WTC11 (cell line): ENCODE measurements around the gene HMGXB3. TPM values are rescaled to one million over a fixed set of nuclear protein-coding genes. Genes with fewer than 3 reads are reported as not detected.

ENCODE experiments used
- ATAC-seq: fragments of 200-7000 bp; cut with Tn5 transposase; 2 replicates; pipeline ENCODE4 v1.10.0; 2021; ENCODE audit warnings: mild to moderate bottlenecking, moderate library complexity
- CTCF ChIA-PET: fragments of 300-600 bp; sonication (Branson Sonifier 250); formaldehyde crosslinking; loops from one replicate; lab custom pipeline; 2021; ENCODE audit warnings: antibody characterized with exemption; lab: Charles Lee
- POLR2A ChIA-PET: fragments of 350-600 bp; sonication (Branson Sonifier 250); formaldehyde crosslinking; loops from one replicate; lab custom pipeline; 2021; ENCODE audit warnings: antibody characterized with exemption; lab: Charles Lee
- DNase-seq: peaks from one replicate; pipeline ENCODE4 v3.0.0; 2021; ENCODE audit warnings: low spot score
- H3K27ac Mint-ChIP-seq: 2 replicates; pipeline ENCODE4 v1.8.0; 2021; ENCODE audit warnings: mixed read lengths
- H3K27me3 Mint-ChIP-seq: 2 replicates; pipeline ENCODE4 v1.8.0; 2021; ENCODE audit warnings: low read depth, mild to moderate bottlenecking, moderate library complexity, mixed read lengths
- H3K36me3 Mint-ChIP-seq: 2 replicates; pipeline ENCODE4 v1.8.0; 2021; ENCODE audit warnings: mixed read lengths
- H3K4me1 Mint-ChIP-seq: 2 replicates; pipeline ENCODE4 v1.8.0; 2022; ENCODE audit warnings: mixed read lengths
- H3K4me3 Mint-ChIP-seq: 2 replicates; pipeline ENCODE4 v1.8.0; 2021; ENCODE audit warnings: mild to moderate bottlenecking, moderate library complexity, mixed read lengths
- H3K9me3 Mint-ChIP-seq: 2 replicates; pipeline ENCODE4 v1.8.0; 2021; ENCODE audit warnings: mixed read lengths
- CREM ChIP-seq: sonication (generic); formaldehyde crosslinking; IDR thresholded peaks from 2 replicates; pipeline ENCODE4 v1.8.1; 2022; ENCODE audit warnings: mild to moderate bottlenecking, missing genetic modification reagents, moderate library complexity
- ETV6 ChIP-seq: sonication (generic); formaldehyde crosslinking; IDR thresholded peaks from 2 replicates; pipeline ENCODE4 v1.8.1; 2022; ENCODE audit warnings: mild to moderate bottlenecking, missing genetic modification reagents
- GABPB1 ChIP-seq: sonication (generic); formaldehyde crosslinking; IDR thresholded peaks from 2 replicates; pipeline ENCODE4 v1.8.1; 2023; ENCODE audit warnings: mild to moderate bottlenecking, missing genetic modification reagents
- IRF2 ChIP-seq: sonication (generic); formaldehyde crosslinking; IDR thresholded peaks from 2 replicates; pipeline ENCODE4 v1.8.0; 2022; ENCODE audit warnings: low read depth, missing genetic modification reagents, borderline replicate concordance
- JAZF1 ChIP-seq: fragments of 250-450 bp; sonication (Bioruptor Pico); IDR thresholded peaks from 2 replicates; pipeline ENCODE4 v1.9.0; 2021; ENCODE audit warnings: moderate library complexity, mild to moderate bottlenecking, inconsistent platforms
- MAX ChIP-seq: sonication (generic); formaldehyde crosslinking; IDR thresholded peaks from 2 replicates; pipeline ENCODE4 v1.8.0; 2022; ENCODE audit warnings: mild to moderate bottlenecking, missing genetic modification reagents
- NR1H2 ChIP-seq: sonication (generic); formaldehyde crosslinking; IDR thresholded peaks from 2 replicates; pipeline ENCODE4 v1.9.0; 2021; ENCODE audit warnings: mild to moderate bottlenecking, moderate library complexity, missing genetic modification reagents
- SMAD4 ChIP-seq: sonication (generic); formaldehyde crosslinking; IDR thresholded peaks from 2 replicates; pipeline ENCODE4 v1.8.0; 2022; ENCODE audit warnings: mild to moderate bottlenecking, missing genetic modification reagents
- TEAD1 ChIP-seq: sonication (generic); formaldehyde crosslinking; IDR thresholded peaks from 2 replicates; pipeline ENCODE4 v1.8.0; 2022; ENCODE audit warnings: mild to moderate bottlenecking, missing genetic modification reagents
- TEAD4 ChIP-seq: sonication (generic); formaldehyde crosslinking; IDR thresholded peaks from 2 replicates; pipeline ENCODE4 v1.8.0; 2022; ENCODE audit warnings: mild to moderate bottlenecking, missing genetic modification reagents
- ZBTB21 ChIP-seq: sonication (generic); formaldehyde crosslinking; IDR thresholded peaks from 2 replicates; pipeline ENCODE4 v1.8.1; 2023; ENCODE audit warnings: mild to moderate bottlenecking, missing genetic modification reagents, borderline replicate concordance
- ZNF138 ChIP-seq: sonication (generic); formaldehyde crosslinking; conservative IDR thresholded peaks from 2 replicates; pipeline ENCODE4 v1.8.1; 2022; ENCODE audit warnings: mild to moderate bottlenecking, moderate library complexity, missing genetic modification reagents
- ZNF219 ChIP-seq: sonication (generic); formaldehyde crosslinking; IDR thresholded peaks from 2 replicates; pipeline ENCODE4 v1.8.0; 2023; ENCODE audit warnings: missing genetic modification reagents, mild to moderate bottlenecking, borderline replicate concordance
- ZNF232 ChIP-seq: sonication (generic); formaldehyde crosslinking; IDR thresholded peaks from 2 replicates; pipeline ENCODE4 v1.8.0; 2022; ENCODE audit warnings: mild to moderate bottlenecking, missing genetic modification reagents
- ZNF425 ChIP-seq: fragments of 250-450 bp; sonication (Bioruptor Pico); conservative IDR thresholded peaks from 2 replicates; pipeline ENCODE4 v1.9.0; 2021; ENCODE audit warnings: mild to moderate bottlenecking
- total RNA-seq: library from RNA; stranded (reverse); gene quantifications from 3 replicates; pipeline ENCODE4 v1.2.3, GENCODE V29; 2021
- TF ChIP-seq, protein P1 (sequence below): sonication (generic); formaldehyde crosslinking; IDR thresholded peaks from 2 replicates; pipeline ENCODE4 v1.8.1; 2022; ENCODE audit warnings: low read depth, mild to moderate bottlenecking, moderate library complexity, missing genetic modification reagents, borderline replicate concordance
- TF ChIP-seq, protein P2 (sequence below): sonication (generic); formaldehyde crosslinking; IDR thresholded peaks from 2 replicates; pipeline ENCODE4 v1.8.0; 2023; ENCODE audit warnings: mild to moderate bottlenecking, missing genetic modification reagents
- TF ChIP-seq, protein P3 (sequence below): sonication (generic); formaldehyde crosslinking; IDR thresholded peaks from 2 replicates; pipeline ENCODE4 v1.8.0; 2022; ENCODE audit warnings: mild to moderate bottlenecking, missing genetic modification reagents
- TF ChIP-seq, protein P4 (sequence below): sonication (generic); formaldehyde crosslinking; IDR thresholded peaks from 2 replicates; pipeline ENCODE4 v1.8.1; 2023; ENCODE audit warnings: mild to moderate bottlenecking, missing genetic modification reagents, moderate library complexity
- TF ChIP-seq, protein P5 (sequence below): fragments of 250-450 bp; sonication (Bioruptor Pico); IDR thresholded peaks from 2 replicates; pipeline ENCODE4 v1.9.0; 2021; ENCODE audit warnings: mild to moderate bottlenecking
- TF ChIP-seq, protein P6 (sequence below): sonication (generic); formaldehyde crosslinking; conservative IDR thresholded peaks from 2 replicates; pipeline ENCODE4 v1.8.1; 2023; ENCODE audit warnings: mild to moderate bottlenecking, low read depth, missing genetic modification reagents, moderate library complexity

HMGXB3 gene
- total RNA-seq, 1 experiment from 2014 or later, result 31.6 TPM

DNA sequence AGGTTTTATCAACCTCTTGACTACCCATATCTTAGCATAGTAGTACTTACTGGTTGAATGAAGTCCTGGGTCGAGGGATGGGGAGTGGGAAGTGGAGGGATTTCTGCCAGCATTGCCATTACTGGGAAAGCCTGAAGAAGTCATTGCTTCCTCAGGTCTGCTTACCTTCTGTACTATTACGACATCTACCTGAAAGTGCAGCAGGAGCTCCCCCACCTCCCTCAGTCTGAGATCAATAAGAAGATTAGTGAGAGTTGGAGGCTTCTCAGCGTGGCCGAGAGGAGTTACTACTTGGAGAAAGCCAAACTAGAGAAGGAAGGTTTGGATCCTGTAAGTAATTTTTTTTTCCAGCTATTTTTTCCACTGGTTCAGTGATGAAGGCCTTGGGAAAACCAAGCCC is 5.8 kb downstream of the HMGXB3 start:
- H3K36me3 Mint-ChIP-seq, result peaks cover 46% of the 10 kb centered on the region
- H3K4me1 Mint-ChIP-seq, result peaks cover 10% of the 10 kb centered on the region
- POLR2A ChIA-PET, result no interaction called here
- no peaks in the 10 kb centered on the region for H3K27me3 Mint-ChIP-seq
- ATAC-seq (no peak), DNase-seq (no peak)
- no peaks in the 10 kb centered on the region for H3K9me3 Mint-ChIP-seq
- no peak overlapping the region for H3K4me3 Mint-ChIP-seq
- TF ChIP-seq ZBTB21 (CRISPR knock-in tag), result no peak
- no peak for TF ChIP-seq JAZF1 (CRISPR knock-in tag)
- TF ChIP-seq, protein P1, sequence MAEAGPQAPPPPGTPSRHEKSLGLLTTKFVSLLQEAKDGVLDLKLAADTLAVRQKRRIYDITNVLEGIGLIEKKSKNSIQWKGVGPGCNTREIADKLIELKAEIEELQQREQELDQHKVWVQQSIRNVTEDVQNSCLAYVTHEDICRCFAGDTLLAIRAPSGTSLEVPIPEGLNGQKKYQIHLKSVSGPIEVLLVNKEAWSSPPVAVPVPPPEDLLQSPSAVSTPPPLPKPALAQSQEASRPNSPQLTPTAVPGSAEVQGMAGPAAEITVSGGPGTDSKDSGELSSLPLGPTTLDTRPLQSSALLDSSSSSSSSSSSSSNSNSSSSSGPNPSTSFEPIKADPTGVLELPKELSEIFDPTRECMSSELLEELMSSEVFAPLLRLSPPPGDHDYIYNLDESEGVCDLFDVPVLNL (CRISPR knock-in tag), result no peak
- TF ChIP-seq, protein P2, sequence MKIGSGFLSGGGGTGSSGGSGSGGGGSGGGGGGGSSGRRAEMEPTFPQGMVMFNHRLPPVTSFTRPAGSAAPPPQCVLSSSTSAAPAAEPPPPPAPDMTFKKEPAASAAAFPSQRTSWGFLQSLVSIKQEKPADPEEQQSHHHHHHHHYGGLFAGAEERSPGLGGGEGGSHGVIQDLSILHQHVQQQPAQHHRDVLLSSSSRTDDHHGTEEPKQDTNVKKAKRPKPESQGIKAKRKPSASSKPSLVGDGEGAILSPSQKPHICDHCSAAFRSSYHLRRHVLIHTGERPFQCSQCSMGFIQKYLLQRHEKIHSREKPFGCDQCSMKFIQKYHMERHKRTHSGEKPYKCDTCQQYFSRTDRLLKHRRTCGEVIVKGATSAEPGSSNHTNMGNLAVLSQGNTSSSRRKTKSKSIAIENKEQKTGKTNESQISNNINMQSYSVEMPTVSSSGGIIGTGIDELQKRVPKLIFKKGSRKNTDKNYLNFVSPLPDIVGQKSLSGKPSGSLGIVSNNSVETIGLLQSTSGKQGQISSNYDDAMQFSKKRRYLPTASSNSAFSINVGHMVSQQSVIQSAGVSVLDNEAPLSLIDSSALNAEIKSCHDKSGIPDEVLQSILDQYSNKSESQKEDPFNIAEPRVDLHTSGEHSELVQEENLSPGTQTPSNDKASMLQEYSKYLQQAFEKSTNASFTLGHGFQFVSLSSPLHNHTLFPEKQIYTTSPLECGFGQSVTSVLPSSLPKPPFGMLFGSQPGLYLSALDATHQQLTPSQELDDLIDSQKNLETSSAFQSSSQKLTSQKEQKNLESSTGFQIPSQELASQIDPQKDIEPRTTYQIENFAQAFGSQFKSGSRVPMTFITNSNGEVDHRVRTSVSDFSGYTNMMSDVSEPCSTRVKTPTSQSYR (CRISPR knock-in tag), result no peak
- TF ChIP-seq ZNF425 (CRISPR knock-in tag), result no peak
- no peak for TF ChIP-seq ETV6 (CRISPR knock-in tag)
- no peak for TF ChIP-seq ZNF232 (CRISPR knock-in tag)
- TF ChIP-seq TEAD1, result no peak
- no peak for TF ChIP-seq ZNF138
- TF ChIP-seq, protein P3, sequence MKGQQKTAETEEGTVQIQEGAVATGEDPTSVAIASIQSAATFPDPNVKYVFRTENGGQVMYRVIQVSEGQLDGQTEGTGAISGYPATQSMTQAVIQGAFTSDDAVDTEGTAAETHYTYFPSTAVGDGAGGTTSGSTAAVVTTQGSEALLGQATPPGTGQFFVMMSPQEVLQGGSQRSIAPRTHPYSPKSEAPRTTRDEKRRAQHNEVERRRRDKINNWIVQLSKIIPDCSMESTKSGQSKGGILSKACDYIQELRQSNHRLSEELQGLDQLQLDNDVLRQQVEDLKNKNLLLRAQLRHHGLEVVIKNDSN, result no peak
- CTCF ChIA-PET, result interaction anchor here (0.6 to 1.5 kb wide), 3 partner anchors 14 to 170 kb away, joined by 3 to 6 read pairs (median 3); no protein-coding TSS in a partner anchor
- no peak overlapping the region for H3K27ac Mint-ChIP-seq

- ChIA-PET CTCF (no interaction called here), POLR2A (no interaction called here)
- Mint-ChIP-seq H3K4me3 (no peak overlapping the region), H3K4me1 (peaks cover 4% of the 10 kb centered on the region; the same call in 1 of the 2 replicates), H3K27ac (no peak overlapping the region), H3K9me3 (no peaks in the 10 kb centered on the region), H3K36me3 (peaks cover 50% of the 10 kb centered on the region), H3K27me3 (no peaks in the 10 kb centered on the region)
- no peak for DNase-seq
- no peak for ATAC-seq
- no peak for TF ChIP-seq NR1H2 (CRISPR knock-in tag)
- TF ChIP-seq, protein P4, sequence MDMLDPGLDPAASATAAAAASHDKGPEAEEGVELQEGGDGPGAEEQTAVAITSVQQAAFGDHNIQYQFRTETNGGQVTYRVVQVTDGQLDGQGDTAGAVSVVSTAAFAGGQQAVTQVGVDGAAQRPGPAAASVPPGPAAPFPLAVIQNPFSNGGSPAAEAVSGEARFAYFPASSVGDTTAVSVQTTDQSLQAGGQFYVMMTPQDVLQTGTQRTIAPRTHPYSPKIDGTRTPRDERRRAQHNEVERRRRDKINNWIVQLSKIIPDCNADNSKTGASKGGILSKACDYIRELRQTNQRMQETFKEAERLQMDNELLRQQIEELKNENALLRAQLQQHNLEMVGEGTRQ (CRISPR knock-in tag), result no peak
- TF ChIP-seq, protein P5, sequence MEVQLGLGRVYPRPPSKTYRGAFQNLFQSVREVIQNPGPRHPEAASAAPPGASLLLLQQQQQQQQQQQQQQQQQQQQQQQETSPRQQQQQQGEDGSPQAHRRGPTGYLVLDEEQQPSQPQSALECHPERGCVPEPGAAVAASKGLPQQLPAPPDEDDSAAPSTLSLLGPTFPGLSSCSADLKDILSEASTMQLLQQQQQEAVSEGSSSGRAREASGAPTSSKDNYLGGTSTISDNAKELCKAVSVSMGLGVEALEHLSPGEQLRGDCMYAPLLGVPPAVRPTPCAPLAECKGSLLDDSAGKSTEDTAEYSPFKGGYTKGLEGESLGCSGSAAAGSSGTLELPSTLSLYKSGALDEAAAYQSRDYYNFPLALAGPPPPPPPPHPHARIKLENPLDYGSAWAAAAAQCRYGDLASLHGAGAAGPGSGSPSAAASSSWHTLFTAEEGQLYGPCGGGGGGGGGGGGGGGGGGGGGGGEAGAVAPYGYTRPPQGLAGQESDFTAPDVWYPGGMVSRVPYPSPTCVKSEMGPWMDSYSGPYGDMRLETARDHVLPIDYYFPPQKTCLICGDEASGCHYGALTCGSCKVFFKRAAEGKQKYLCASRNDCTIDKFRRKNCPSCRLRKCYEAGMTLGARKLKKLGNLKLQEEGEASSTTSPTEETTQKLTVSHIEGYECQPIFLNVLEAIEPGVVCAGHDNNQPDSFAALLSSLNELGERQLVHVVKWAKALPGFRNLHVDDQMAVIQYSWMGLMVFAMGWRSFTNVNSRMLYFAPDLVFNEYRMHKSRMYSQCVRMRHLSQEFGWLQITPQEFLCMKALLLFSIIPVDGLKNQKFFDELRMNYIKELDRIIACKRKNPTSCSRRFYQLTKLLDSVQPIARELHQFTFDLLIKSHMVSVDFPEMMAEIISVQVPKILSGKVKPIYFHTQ, result no peak
- TF ChIP-seq ZNF219 (CRISPR knock-in tag), result no peak
- TF ChIP-seq GABPB1 (CRISPR knock-in tag), result no peak
- TF ChIP-seq MAX, result no peak
- no peak for TF ChIP-seq IRF2 (CRISPR knock-in tag)
- TF ChIP-seq TEAD4 (CRISPR knock-in tag), result no peak
- no peak for TF ChIP-seq CREM (CRISPR knock-in tag)
- TF ChIP-seq, protein P6, sequence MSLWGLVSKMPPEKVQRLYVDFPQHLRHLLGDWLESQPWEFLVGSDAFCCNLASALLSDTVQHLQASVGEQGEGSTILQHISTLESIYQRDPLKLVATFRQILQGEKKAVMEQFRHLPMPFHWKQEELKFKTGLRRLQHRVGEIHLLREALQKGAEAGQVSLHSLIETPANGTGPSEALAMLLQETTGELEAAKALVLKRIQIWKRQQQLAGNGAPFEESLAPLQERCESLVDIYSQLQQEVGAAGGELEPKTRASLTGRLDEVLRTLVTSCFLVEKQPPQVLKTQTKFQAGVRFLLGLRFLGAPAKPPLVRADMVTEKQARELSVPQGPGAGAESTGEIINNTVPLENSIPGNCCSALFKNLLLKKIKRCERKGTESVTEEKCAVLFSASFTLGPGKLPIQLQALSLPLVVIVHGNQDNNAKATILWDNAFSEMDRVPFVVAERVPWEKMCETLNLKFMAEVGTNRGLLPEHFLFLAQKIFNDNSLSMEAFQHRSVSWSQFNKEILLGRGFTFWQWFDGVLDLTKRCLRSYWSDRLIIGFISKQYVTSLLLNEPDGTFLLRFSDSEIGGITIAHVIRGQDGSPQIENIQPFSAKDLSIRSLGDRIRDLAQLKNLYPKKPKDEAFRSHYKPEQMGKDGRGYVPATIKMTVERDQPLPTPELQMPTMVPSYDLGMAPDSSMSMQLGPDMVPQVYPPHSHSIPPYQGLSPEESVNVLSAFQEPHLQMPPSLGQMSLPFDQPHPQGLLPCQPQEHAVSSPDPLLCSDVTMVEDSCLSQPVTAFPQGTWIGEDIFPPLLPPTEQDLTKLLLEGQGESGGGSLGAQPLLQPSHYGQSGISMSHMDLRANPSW, result no peak
- TF ChIP-seq, protein P3, result no peak
- no peak for TF ChIP-seq SMAD4
Observed at GRCh38 chr5:150007050-150007449, 6.5 kb downstream of the HMGXB3 start.
